OCI-LY1 (cell line): ENCODE data around the gene ST6GAL1.
"Not testable (repeated sequence)": the region's sequence is repeated elsewhere in the genome, so short reads cannot be mapped to it uniquely, and the experiment has no call there.

Source experiments
- H2AFZ ChIP-seq: fragments of 200-600 bp; sonication (generic), shearing (Covaris generic); 2 replicates; pipeline ENCODE4 v1.6.0; 2014; ENCODE audit warnings: antibody characterized with exemption, mild to moderate bottlenecking, low read length
- H3F3A ChIP-seq: fragments of 200-600 bp; sonication (generic), shearing (Covaris generic); 2 replicates; pipeline ENCODE4 v1.6.0; 2014; ENCODE audit warnings: mild to moderate bottlenecking, antibody characterized with exemption, low read length, moderate library complexity; ENCODE audit not compliant: insufficient read depth
- H3K27ac ChIP-seq: fragments of 200-600 bp; sonication (generic); 2 replicates; pipeline ENCODE4 v1.5.1; 2014; ENCODE audit warnings: low read length, mixed run types, mild to moderate bottlenecking, low read depth; ENCODE audit not compliant: poor library complexity, severe bottlenecking
- H3K27me3 ChIP-seq: fragments of 200-600 bp; sonication (generic); 2 replicates; pipeline ENCODE4 v1.6.0; 2014; ENCODE audit warnings: antibody characterized with exemption, mild to moderate bottlenecking, low read length, moderate library complexity; ENCODE audit not compliant: insufficient read depth
- H3K36me3 ChIP-seq: fragments of 200-600 bp; sonication (generic); 2 replicates; pipeline ENCODE4 v1.6.1; 2014; ENCODE audit warnings: mild to moderate bottlenecking, antibody characterized with exemption, low read length, moderate library complexity, mixed read lengths; ENCODE audit not compliant: insufficient read depth
- H3K4me1 ChIP-seq: fragments of 200-600 bp; sonication (generic); 2 replicates; pipeline ENCODE4 v1.5.1; 2014; ENCODE audit warnings: mild to moderate bottlenecking, low read length, moderate library complexity; ENCODE audit not compliant: insufficient read depth, severe bottlenecking
- H3K4me2 ChIP-seq: fragments of 200-600 bp; sonication (generic), shearing (Covaris generic); 2 replicates; pipeline ENCODE4 v1.6.1; 2014; ENCODE audit warnings: low read length
- H3K4me3 ChIP-seq: fragments of 200-600 bp; sonication (generic); 2 replicates; pipeline ENCODE4 v1.5.1; 2014; ENCODE audit warnings: low read length, low read depth, mild to moderate bottlenecking, mixed read lengths; ENCODE audit not compliant: poor library complexity, severe bottlenecking
- H3K79me2 ChIP-seq: fragments of 200-600 bp; shearing (Covaris generic); 2 replicates; pipeline ENCODE4 v1.6.1; 2016; ENCODE audit warnings: mixed run types, low read length, mixed read lengths; ENCODE audit not compliant: insufficient read depth
- H3K9ac ChIP-seq: fragments of 200-600 bp; sonication (generic), shearing (Covaris generic); 2 replicates; pipeline ENCODE4 v1.6.1; 2014; ENCODE audit warnings: mild to moderate bottlenecking, low read length, mixed read lengths
- H3K9me2 ChIP-seq: fragments of 200-600 bp; sonication (generic), shearing (Covaris generic); 2 replicates; pipeline ENCODE4 v1.6.1; 2014; ENCODE audit warnings: low read depth, mild to moderate bottlenecking, low read length, mixed read lengths
- H3K9me3 ChIP-seq: fragments of 200-600 bp; shearing (Covaris generic); 2 replicates; pipeline ENCODE4 v1.6.1; 2014; ENCODE audit warnings: low read length, mixed read lengths
- H4K20me1 ChIP-seq: fragments of 200-600 bp; sonication (generic), shearing (Covaris generic); 2 replicates; pipeline ENCODE4 v1.6.0; 2016; ENCODE audit warnings: mild to moderate bottlenecking, low read length; ENCODE audit not compliant: insufficient read depth
- EZH2 ChIP-seq: fragments of 200-600 bp; sonication (generic), shearing (Covaris generic); IDR thresholded peaks from 2 replicates; pipeline ENCODE4 v1.8.0; 2017; ENCODE audit warnings: borderline replicate concordance, mixed run types, mild to moderate bottlenecking, antibody characterized with exemption, low read length, moderate library complexity, mixed read lengths
- TF ChIP-seq, protein P1 (sequence below): fragments of 200-600 bp; sonication (generic), shearing (Covaris generic); IDR thresholded peaks from 2 replicates; pipeline ENCODE4 v1.5.1; 2017; ENCODE audit warnings: mild to moderate bottlenecking, antibody characterized with exemption, low read length, moderate library complexity, mixed read lengths

Gene ST6GAL1

DNA sequence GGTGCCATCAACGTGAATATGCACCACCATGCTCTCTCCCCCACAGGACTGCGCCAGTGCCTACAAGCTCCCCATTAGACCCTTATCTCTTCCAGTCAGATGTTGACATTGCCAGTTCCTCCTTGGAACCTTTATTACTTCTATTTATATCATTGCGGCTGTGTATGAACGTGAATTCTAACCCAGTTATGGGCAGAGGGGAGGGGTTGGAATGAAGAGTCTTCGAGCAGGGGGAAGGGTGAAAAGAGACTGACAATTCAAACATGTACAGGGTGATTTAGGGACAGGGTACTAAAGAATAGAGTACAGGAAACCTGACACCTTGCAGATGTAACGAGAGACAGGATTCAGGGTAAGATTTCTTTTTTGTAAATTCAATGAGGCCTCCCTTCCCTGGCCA, 41.8 kb upstream of the ST6GAL1 start:
- Histone ChIP-seq H4K20me1 (no peaks in the 10 kb centered on the region), H3K27ac (no peak overlapping the region), H3K79me2 (no peaks in the 10 kb centered on the region), H3K9ac (no peak overlapping the region), H3K27me3 (peaks cover 13% of the 10 kb centered on the region; the same call in 1 of the 2 replicates), H3K9me3 (no peaks in the 10 kb centered on the region), H2AFZ (no peak overlapping the region), H3F3A (no peaks in the 10 kb centered on the region), H3K4me3 (no peak overlapping the region), H3K36me3 (no peaks in the 10 kb centered on the region), H3K9me2 (no peaks in the 10 kb centered on the region), H3K4me1 (no peaks in the 10 kb centered on the region), H3K4me2 (no peak overlapping the region)
- TF ChIP-seq, protein P1, sequence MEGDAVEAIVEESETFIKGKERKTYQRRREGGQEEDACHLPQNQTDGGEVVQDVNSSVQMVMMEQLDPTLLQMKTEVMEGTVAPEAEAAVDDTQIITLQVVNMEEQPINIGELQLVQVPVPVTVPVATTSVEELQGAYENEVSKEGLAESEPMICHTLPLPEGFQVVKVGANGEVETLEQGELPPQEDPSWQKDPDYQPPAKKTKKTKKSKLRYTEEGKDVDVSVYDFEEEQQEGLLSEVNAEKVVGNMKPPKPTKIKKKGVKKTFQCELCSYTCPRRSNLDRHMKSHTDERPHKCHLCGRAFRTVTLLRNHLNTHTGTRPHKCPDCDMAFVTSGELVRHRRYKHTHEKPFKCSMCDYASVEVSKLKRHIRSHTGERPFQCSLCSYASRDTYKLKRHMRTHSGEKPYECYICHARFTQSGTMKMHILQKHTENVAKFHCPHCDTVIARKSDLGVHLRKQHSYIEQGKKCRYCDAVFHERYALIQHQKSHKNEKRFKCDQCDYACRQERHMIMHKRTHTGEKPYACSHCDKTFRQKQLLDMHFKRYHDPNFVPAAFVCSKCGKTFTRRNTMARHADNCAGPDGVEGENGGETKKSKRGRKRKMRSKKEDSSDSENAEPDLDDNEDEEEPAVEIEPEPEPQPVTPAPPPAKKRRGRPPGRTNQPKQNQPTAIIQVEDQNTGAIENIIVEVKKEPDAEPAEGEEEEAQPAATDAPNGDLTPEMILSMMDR, result no peak
- TF ChIP-seq EZH2, result no peak

GRCh38 chr3:186889698-186890097, 40.6 kb upstream of the ST6GAL1 start:
- not testable (repeated sequence) for H3K27ac ChIP-seq, H3K9me2 ChIP-seq, H3K4me1 ChIP-seq, H3F3A ChIP-seq, H3K9ac ChIP-seq, H2AFZ ChIP-seq, H3K9me3 ChIP-seq, H3K4me2 ChIP-seq, H4K20me1 ChIP-seq, H3K4me3 ChIP-seq, H3K79me2 ChIP-seq, H3K36me3 ChIP-seq
- H3K27me3 ChIP-seq, result peaks cover 13% of the 10 kb centered on the region; the same call in 1 of the 2 replicates

- H3K27me3 ChIP-seq, result peaks cover 10% of the 10 kb centered on the region; the same call in 1 of the 2 replicates
- no peaks in the 10 kb centered on the region for H3K4me1 ChIP-seq
- no peak for TF ChIP-seq EZH2
- TF ChIP-seq, protein P1, result no peak
- H3K4me3 ChIP-seq, result no peak overlapping the region
- H3K9me2 ChIP-seq, result no peaks in the 10 kb centered on the region
- no peaks in the 10 kb centered on the region; the same call in 1 of the 2 replicates for H3K36me3 ChIP-seq
- H3F3A ChIP-seq, result no peaks in the 10 kb centered on the region
- no peak overlapping the region for H3K4me2 ChIP-seq
- H3K9me3 ChIP-seq, result no peaks in the 10 kb centered on the region
- no peak overlapping the region for H3K27ac ChIP-seq
- no peaks in the 10 kb centered on the region for H3K79me2 ChIP-seq
- H3K9ac ChIP-seq, result no peak overlapping the region
- H4K20me1 ChIP-seq, result no peaks in the 10 kb centered on the region
- no peak overlapping the region for H2AFZ ChIP-seq
These were observed 39.4 kb upstream of the ST6GAL1 start for GRCh38 chr3:186890911-186891310.

- not testable (repeated sequence) for H3K27me3 ChIP-seq, H3K79me2 ChIP-seq, H3F3A ChIP-seq, H3K9me2 ChIP-seq, H4K20me1 ChIP-seq, H3K4me2 ChIP-seq, H3K4me1 ChIP-seq, H3K9ac ChIP-seq, H3K9me3 ChIP-seq, H3K27ac ChIP-seq, H2AFZ ChIP-seq, H3K36me3 ChIP-seq, H3K4me3 ChIP-seq
These were observed 37.3 kb upstream of the ST6GAL1 start for GRCh38 chr3:186893071-186893470.
